GM12892 (cell line): ENCODE measurements around the gene PSG5.
"Not testable (repeated sequence)": the region's sequence is repeated elsewhere in the genome, so short reads cannot be mapped to it uniquely, and the experiment has no call there.

Source experiments
- POLR2A ChIP-seq: IDR thresholded peaks from 2 replicates; pipeline ENCODE4 v1.6.1; 2011; ENCODE audit warnings: low read depth, low read length, control low read depth
- POLR2AphosphoS5 ChIP-seq: IDR thresholded peaks from 2 replicates; pipeline ENCODE4 v1.6.1; 2011; ENCODE audit warnings: low read depth, low read length, control low read depth
- TAF1 ChIP-seq: IDR thresholded peaks from 2 replicates; pipeline ENCODE4 v1.6.1; 2011; ENCODE audit warnings: low read depth, mild to moderate bottlenecking, control low read depth, low read length, borderline replicate concordance

DNA sequence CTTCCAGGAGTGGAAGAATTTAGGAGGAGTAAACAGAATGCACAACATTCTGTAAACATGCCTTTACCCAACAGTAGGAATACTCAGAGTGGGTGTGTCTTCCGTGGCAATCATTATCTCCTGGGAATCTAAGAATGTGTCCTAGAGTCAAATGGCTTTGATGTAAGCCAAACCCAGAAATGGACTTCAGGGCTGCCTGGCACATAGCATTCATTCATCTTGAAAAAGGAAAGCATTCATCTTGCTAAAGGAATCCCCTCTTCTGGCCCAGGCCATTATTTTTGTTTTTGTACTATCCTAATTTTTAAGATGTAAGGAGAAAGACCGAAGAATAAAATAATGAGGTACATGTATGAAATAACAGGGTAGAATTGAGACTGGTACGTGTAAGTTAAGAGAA, 23.2 kb downstream of the PSG5 start:
- TF ChIP-seq POLR2AphosphoS5, POLR2A, TAF1: not testable (repeated sequence)
